Lower leg skin (tissue), 4 donors: Measurements from ENCODE around the gene DNAH8. TPM values are rescaled to one million over a fixed set of nuclear protein-coding genes. Genes with fewer than 3 reads are reported as not detected.

ENCODE experiments used
- DNase-seq, 2 donors: peaks; one replicate each; pipeline ENCODE4 v3.0.0-alpha.2; 2019; ENCODE audit warnings: low spot score in 2 of 2
- H3K4me3 ChIP-seq: fragments of 200-600 bp; sonication (generic); 2 replicates; pipeline ENCODE4 v1.5.1; 2017; ENCODE audit warnings: mild to moderate bottlenecking, low read depth; ENCODE audit not compliant: poor library complexity, severe bottlenecking
- CTCF ChIP-seq, 3 donors: fragments of 450-650 bp; IDR thresholded peaks; one replicate each; pipeline ENCODE4 v1.5.1; 2016; ENCODE audit warnings: antibody characterized with exemption in 3 of 3, mild to moderate bottlenecking in 3 of 3, moderate library complexity in 2 of 3
- POLR2A ChIP-seq, 2 donors: fragments of 450-650 bp; IDR thresholded peaks; one replicate each; pipeline ENCODE4 v1.6.1; 2016 to 2017; ENCODE audit warnings: antibody characterized with exemption in 2 of 2, mild to moderate bottlenecking in 1 of 2, moderate library complexity in 1 of 2
- WGBS, 2 donors: methylation state at CpG; one replicate each; pipeline ENCODE4 v1.1.5; 2018; 5-methylcytosine and 5-hydroxymethylcytosine counted together
- intact Hi-C: fragments of 100-400 bp; cut with DNase I; formaldehyde crosslinking; loops from one replicate; pipeline ENCODE4 v1.15.0; 2023; ENCODE audit warnings: low total_unique reads
- total RNA-seq, 4 donors: library from RNA; depleted of rRNA; stranded (reverse); fragments of >200 nt; gene quantifications; one replicate each; pipeline ENCODE4 v1.1.0, GENCODE V29; 2016

The DNAH8 gene
- total RNA-seq, 4 donors from 2014 or later: 0.02 to 0.19 (median 0.08) TPM

DNA sequence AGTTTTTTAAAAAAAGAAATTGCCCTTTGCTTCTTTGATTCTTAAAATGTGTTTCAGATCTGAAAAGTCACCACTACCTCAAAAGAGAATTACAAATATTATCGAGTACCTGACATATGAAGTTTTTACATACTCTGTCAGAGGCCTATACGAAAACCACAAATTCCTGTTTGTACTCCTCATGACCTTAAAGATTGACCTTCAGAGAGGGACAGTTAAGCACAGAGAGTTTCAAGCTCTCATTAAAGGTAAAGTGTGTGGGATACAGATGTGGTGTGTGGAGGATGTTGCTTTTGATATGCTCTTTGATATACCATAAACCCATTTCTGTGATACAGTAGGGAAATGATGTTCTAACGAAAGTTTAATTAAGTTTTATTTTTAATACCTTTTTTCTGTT lies 223.6 kb downstream of the DNAH8 start:
- DNase-seq: no peak
- WGBS, 2 donors: 86 to 91% methylated on average over 3 of the region's 3 CpGs
- no peak for TF ChIP-seq POLR2A (IDR thresholded peaks at IDR 0.05)
- no peak for TF ChIP-seq CTCF (IDR thresholded peaks at IDR 0.05)
- no peak overlapping the region for H3K4me3 ChIP-seq
- intact Hi-C loops: no loop called here

GRCh38 chr6:38942442-38942841 lies 227.3 kb downstream of the DNAH8 start:
- no peak for DNase-seq
- WGBS, 2 donors: 63 to 77% methylated on average over 4 of the region's 4 CpGs
- no peak for TF ChIP-seq CTCF (IDR thresholded peaks at IDR 0.05)
- no peak overlapping the region for H3K4me3 ChIP-seq
- intact Hi-C loops: no loop called here

DNA sequence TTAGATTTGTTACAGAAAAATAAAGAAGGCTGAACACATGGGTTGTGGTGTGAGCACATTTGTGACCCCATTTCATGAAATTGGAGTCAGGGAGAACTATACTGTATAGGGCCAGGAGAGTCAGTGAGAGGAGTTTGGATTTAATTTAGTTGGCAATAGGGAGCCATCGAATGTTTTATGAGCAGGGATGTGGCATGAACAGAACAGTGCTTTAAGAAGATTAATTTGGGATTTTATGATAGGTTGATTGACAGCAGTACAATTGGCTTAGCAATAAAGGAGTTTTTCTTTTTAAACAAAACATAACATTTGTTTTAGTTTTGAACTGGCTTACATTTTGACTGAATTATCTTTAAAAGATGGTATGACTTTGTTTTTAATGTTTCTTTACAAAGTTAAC lies 227.9 kb downstream of the DNAH8 start:
- H3K4me3 ChIP-seq: no peak overlapping the region
- no peak for DNase-seq
- TF ChIP-seq POLR2A (IDR thresholded peaks at IDR 0.05) (no peak), CTCF (IDR thresholded peaks at IDR 0.05) (no peak)
- WGBS, 2 donors: 59 to 77% methylated on average over 1 of the region's 1 CpG
- intact Hi-C loops: no loop called here

DNA sequence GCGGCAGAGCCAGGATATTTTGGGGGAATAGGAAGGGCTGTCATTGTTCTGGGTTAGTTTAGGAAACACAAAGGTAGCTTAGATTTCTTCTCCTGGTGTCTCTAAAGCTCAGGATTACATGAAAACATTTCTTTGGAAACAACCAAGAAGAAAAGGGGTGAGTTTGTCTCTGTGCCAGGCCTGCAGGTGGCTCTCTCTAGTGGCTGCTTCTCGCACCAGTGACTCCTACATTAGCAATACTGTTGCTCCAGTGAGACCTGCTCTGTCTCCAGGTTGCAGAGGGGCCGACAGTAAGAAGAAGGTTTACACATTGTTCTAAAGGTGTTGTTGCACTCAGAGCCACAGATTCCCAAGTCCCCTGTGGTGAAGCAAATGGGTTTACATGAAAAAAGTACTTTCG lies 228.9 kb downstream of the DNAH8 start:
- intact Hi-C loops: no loop called here
- TF ChIP-seq POLR2A (IDR thresholded peaks at IDR 0.05): no peak
- no peak for TF ChIP-seq CTCF (IDR thresholded peaks at IDR 0.05)
- WGBS, 2 donors: 73 to 75% methylated on average over 4 of the region's 4 CpGs
- H3K4me3 ChIP-seq: no peak overlapping the region
- DNase-seq: no peak

DNA sequence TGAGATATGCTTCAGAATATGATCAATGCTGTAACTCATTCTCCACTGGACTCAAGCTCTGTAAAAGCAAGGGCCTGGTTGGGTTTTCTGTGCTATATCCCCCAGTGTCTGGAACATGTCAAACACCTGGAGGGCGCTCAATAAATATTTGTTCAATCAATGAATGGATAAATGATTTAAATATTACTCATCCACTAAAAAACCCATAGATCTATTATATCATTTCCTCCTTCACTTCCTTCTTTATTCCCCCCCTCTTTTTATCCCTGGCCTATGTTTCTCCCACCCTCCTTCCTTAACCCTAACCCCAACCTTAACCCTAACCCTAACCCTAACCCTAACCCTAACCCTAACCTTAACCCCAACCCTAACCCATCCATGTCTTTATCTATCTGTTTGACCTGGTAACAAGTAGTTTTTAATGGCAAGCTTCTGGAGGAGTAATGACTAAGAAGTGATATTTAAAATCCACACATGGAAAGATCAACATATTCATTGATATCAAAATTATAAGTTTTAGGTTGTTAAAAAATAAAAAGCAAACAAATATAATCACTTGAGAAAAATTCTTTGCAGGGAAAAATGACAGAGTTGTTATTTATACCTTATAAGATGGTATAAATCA lies 229.7 kb downstream of the DNAH8 start:
- WGBS, 2 donors: 84 to 89% methylated on average over 1 of the region's 1 CpG
- DNase-seq: no peak
- TF ChIP-seq CTCF (IDR thresholded peaks at IDR 0.05) (no peak), POLR2A (IDR thresholded peaks at IDR 0.05) (no peak)
- intact Hi-C loops: no loop called here
- H3K4me3 ChIP-seq: no peak overlapping the region

- 41 to 46% methylated on average over 2 of the region's 2 CpGs for WGBS, 2 donors
- DNase-seq: no peak
- intact Hi-C loops: no loop called here
- no peak for TF ChIP-seq CTCF (IDR thresholded peaks at IDR 0.05)
- no peak for TF ChIP-seq POLR2A (IDR thresholded peaks at IDR 0.05)
- H3K4me3 ChIP-seq: no peak overlapping the region
These were observed 240.8 kb downstream of the DNAH8 start for GRCh38 chr6:38955861-38956260.
